GM19023 (cell line): ENCODE results near the gene HDAC11.
"Not testable (repeated sequence)": the region's sequence is repeated elsewhere in the genome, so short reads cannot be mapped to it uniquely, and the experiment has no call there.

Experiments
- ATAC-seq: cut with Tn5 transposase; IDR thresholded peaks from one replicate; pipeline ENCODE4 v1.9.1; 2021; ENCODE audit warnings: mild to moderate bottlenecking, moderate library complexity; ENCODE audit not compliant: unreplicated experiment

The HDAC11 gene

GRCh38 chr3:13492976-13493866 lies 13.1 kb downstream of the HDAC11 start:
- ATAC-seq = no peak

GRCh38 chr3:13493867-13494441 lies 13.8 kb downstream of the HDAC11 start:
- ATAC-seq = no peak

- ATAC-seq = no peak
These were observed 14.6 kb downstream of the HDAC11 start for GRCh38 chr3:13494463-13495350.

- ATAC-seq = no peak
These were observed 15.3 kb downstream of the HDAC11 start for GRCh38 chr3:13495351-13495813.

- no peak for ATAC-seq
These were observed 16.0 kb downstream of the HDAC11 start for GRCh38 chr3:13495921-13496723.

- no peak for ATAC-seq
These were observed 16.8 kb downstream of the HDAC11 start for GRCh38 chr3:13496879-13497278.

- ATAC-seq = no peak
These were observed 17.3 kb downstream of the HDAC11 start for GRCh38 chr3:13497386-13497785.

- ATAC-seq = no peak
These were observed 18.4 kb downstream of the HDAC11 start for GRCh38 chr3:13498354-13499060.

- ATAC-seq = not testable (repeated sequence)
These were observed 19.1 kb downstream of the HDAC11 start for GRCh38 chr3:13499246-13499645.

GRCh38 chr3:13500133-13500885 lies 20.2 kb downstream of the HDAC11 start:
- ATAC-seq = no peak

- ATAC-seq = no peak
These were observed 20.9 kb downstream of the HDAC11 start for GRCh38 chr3:13501056-13501455.

GRCh38 chr3:13501521-13501920 lies 21.4 kb downstream of the HDAC11 start:
- ATAC-seq = no peak

GRCh38 chr3:13501958-13502790 lies 22.1 kb downstream of the HDAC11 start:
- no peak for ATAC-seq

GRCh38 chr3:13502791-13503060 lies 22.6 kb downstream of the HDAC11 start:
- ATAC-seq = no peak

GRCh38 chr3:13504161-13504831 lies 24.2 kb downstream of the HDAC11 start:
- no peak for ATAC-seq

GRCh38 chr3:13505147-13506130 lies 25.3 kb downstream of the HDAC11 start:
- ATAC-seq = no peak

- ATAC-seq = no peak
These were observed 26.1 kb downstream of the HDAC11 start for GRCh38 chr3:13506239-13506638.
